Mammary epithelial cell (primary cell): ENCODE results near the gene NCEH1.

Source experiments
- CTCF ChIP-seq, 2 donors: IDR thresholded peaks in 1 of 2; conservative IDR thresholded peaks in 1 of 2; 2 replicates each; pipeline ENCODE4 v1.5.1; 2011 to 2012; ENCODE audit warnings: inconsistent platforms in 2 of 2, low read length in 2 of 2, mild to moderate bottlenecking in 2 of 2, control low read depth in 1 of 2, low read depth in 1 of 2; ENCODE audit not compliant: insufficient read depth in 1 of 2; ENCODE audit errors: extremely low read depth in 1 of 2
- EZH2 ChIP-seq: IDR thresholded peaks from 2 replicates; pipeline ENCODE4 v1.6.1; 2012; ENCODE audit warnings: low read length, inconsistent platforms, borderline replicate concordance

GRCh38 chr3:172643506-172644179 is 67.2 kb downstream of the NCEH1 start:
- TF ChIP-seq CTCF (conservative IDR thresholded peaks at IDR 0.05 in 1 of 2, IDR thresholded peaks at IDR 0.05 in 1 of 2; ENCODE audit: extremely low read depth in 1 of 2, insufficient read depth in 1 of 2, low read depth in 1 of 2, low read length in 2 of 2) = no peak
- TF ChIP-seq EZH2 = no peak
